Measurements from ENCODE around the gene KRTAP4-8.
"Not testable (repeated sequence)": the region's sequence is repeated elsewhere in the genome, so short reads cannot be mapped to it uniquely, and the experiment has no call there.

- TF ChIP-seq EZH2 (IDR thresholded peaks at IDR 0.05; ENCODE audit: borderline replicate concordance, low read depth, low read length, severe bottlenecking); CTCF (IDR thresholded peaks at IDR 0.05; ENCODE audit: borderline replicate concordance, extremely low read depth, low read length, poor library complexity, severe bottlenecking): not testable (repeated sequence)
Observed at GRCh38 chr17:41105347-41105746, 7.4 kb upstream of the KRTAP4-8 start, which contains the start of gene KRTAP4-9.
